ENCODE results near the gene KRT5. TPM values are rescaled to one million over a fixed set of nuclear protein-coding genes. Genes with fewer than 3 reads are reported as not detected.
"Not testable (repeated sequence)": the region's sequence is repeated elsewhere in the genome, so short reads cannot be mapped to it uniquely, and the experiment has no call there.

The KRT5 gene
- total and polyA plus RNA-seq, 8 donors: 0.30 to 9.8 (median 0.37) TPM; not detected in 1

- Histone ChIP-seq H3K27ac (no peak overlapping the region), H3K4me3 (no peak overlapping the region), H3K4me1 (peaks cover 0 to 4% of the 10 kb centered on the region in 2 donors), H3K36me3 (no peaks in the 10 kb centered on the region), H3K9me3 (peaks cover 0 to 7% of the 10 kb centered on the region in 2 donors), H3K27me3 (peaks cover 4 to 35% of the 10 kb centered on the region in 2 donors)
- TF ChIP-seq CTCF (IDR thresholded peaks at IDR 0.05): no peak
- intact Hi-C loops (cut with DNase I): no loop called here
- DNase-seq (no peak), ATAC-seq (no peak)
These were observed 31.5 kb downstream of the KRT5 start for GRCh38 chr12:52488736-52489135.

- H3K27ac ChIP-seq; H3K9me3 ChIP-seq; H3K4me3 ChIP-seq; ATAC-seq; H3K4me1 ChIP-seq; H3K36me3 ChIP-seq; intact Hi-C loops (cut with DNase I): not testable (repeated sequence)
- H3K27me3 ChIP-seq: peaks cover 4 to 40% of the 10 kb centered on the region in 2 donors
- peak in 1 of 4 donors; percentile 59 for DNase-seq
These were observed 32.3 kb downstream of the KRT5 start for GRCh38 chr12:52487744-52488443.

GRCh38 chr12:52487211-52487610 is 33.0 kb downstream of the KRT5 start:
- TF ChIP-seq CTCF (IDR thresholded peaks at IDR 0.05): no peak
- ATAC-seq (no peak), DNase-seq (no peak)
- Histone ChIP-seq H3K4me3 (no peak overlapping the region), H3K27ac (no peak overlapping the region), H3K9me3 (peaks cover 0 to 7% of the 10 kb centered on the region in 2 donors), H3K4me1 (no peaks in the 10 kb centered on the region), H3K27me3 (peaks cover 4 to 38% of the 10 kb centered on the region in 2 donors), H3K36me3 (no peaks in the 10 kb centered on the region)
- intact Hi-C loops (cut with DNase I): no loop called here

GRCh38 chr12:52486166-52487105 is 33.8 kb downstream of the KRT5 start:
- Histone ChIP-seq H3K9me3 (peaks cover 0 to 7% of the 10 kb centered on the region in 2 donors), H3K4me1 (no peaks in the 10 kb centered on the region), H3K27me3 (peaks cover 4 to 33% of the 10 kb centered on the region in 2 donors), H3K36me3 (no peaks in the 10 kb centered on the region), H3K27ac (no peak overlapping the region), H3K4me3 (no peak overlapping the region)
- intact Hi-C loops (cut with DNase I): no loop called here
- no peak for ATAC-seq
- no peak for DNase-seq
- TF ChIP-seq CTCF (IDR thresholded peaks at IDR 0.05): no peak

DNA sequence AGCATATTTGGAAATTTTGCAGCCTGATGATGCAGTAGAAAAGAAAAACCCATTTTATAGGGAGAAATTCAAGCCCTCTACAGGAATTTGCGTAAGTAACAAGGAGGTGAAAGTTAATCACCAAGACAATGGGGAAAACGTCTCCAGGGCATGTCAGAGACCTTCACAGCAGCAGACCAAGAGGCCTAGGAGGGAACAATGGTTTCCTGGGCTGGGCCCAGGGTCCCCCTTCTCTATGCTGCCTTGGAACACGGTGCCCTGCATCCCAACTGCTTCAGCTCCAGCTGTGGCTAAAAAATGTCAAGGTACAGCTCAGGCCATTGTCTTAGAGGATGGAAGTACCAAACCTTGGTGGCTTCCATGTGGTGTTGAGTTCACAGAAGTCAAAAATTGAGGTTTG is 40.1 kb downstream of the KRT5 start:
- Histone ChIP-seq H3K36me3 (no peaks in the 10 kb centered on the region), H3K27ac (no peak overlapping the region), H3K9me3 (peaks cover 0 to 6% of the 10 kb centered on the region in 2 donors), H3K4me3 (no peak overlapping the region), H3K4me1 (no peaks in the 10 kb centered on the region), H3K27me3 (peaks cover 0 to 23% of the 10 kb centered on the region in 2 donors)
- no peak for ATAC-seq
- intact Hi-C loops (cut with DNase I): no loop called here
- no peak for TF ChIP-seq CTCF (IDR thresholded peaks at IDR 0.05)
- no peak for DNase-seq
